Vagina (tissue), 2 donors: ENCODE measurements around the gene EPB41.

ENCODE experiments used
- CTCF ChIP-seq, 3 experiments: fragments of 450-650 bp in 2 of 3; fragments of 200-600 bp in 1 of 3; sonication (generic) in 1 of 3; IDR thresholded peaks; one replicate each; pipeline ENCODE4 v1.5.1; 2017 to 2019; ENCODE audit warnings: antibody characterized with exemption in 3 of 3, mild to moderate bottlenecking in 2 of 3, moderate library complexity in 2 of 3
- POLR2A ChIP-seq, 2 donors: fragments of 450-650 bp; IDR thresholded peaks; one replicate each; pipeline ENCODE4 v1.6.1; 2017; ENCODE audit warnings: antibody characterized with exemption in 2 of 2, mild to moderate bottlenecking in 2 of 2, moderate library complexity in 2 of 2

- TF ChIP-seq CTCF (IDR thresholded peaks at IDR 0.05): no peak
- TF ChIP-seq POLR2A (IDR thresholded peaks at IDR 0.05): no peak
These were observed 143.3 kb downstream of the EPB41 start for GRCh38 chr1:29057700-29058099.
